ENCODE results near the gene SEC61G.

Gene SEC61G

DNA sequence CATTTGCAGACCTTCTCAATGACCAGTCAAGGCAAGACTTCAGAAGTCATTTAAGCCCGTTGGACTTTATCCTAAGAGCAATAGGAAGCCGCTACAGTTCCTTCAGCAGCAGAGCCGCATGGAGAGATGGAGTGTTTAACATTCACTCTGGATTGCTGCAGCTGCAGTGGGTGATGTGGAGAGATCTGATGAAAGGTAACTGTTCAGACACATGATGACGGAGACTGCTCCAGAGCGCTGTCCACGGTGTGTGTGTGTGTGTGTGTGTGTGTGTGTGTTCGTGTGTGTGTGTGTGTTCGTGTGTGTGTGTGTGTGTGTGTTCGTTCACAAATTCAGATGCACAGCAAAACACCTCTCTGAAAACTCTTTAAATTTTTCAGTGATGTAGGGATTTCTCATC is 37.0 kb downstream of the SEC61G start:
- H3K27me3 Mint-ChIP-seq = peaks cover 6% of the 10 kb centered on the region
- H3K27ac Mint-ChIP-seq = no peak overlapping the region
- H3K4me3 Mint-ChIP-seq = no peak overlapping the region
- H3K9me3 Mint-ChIP-seq = peaks cover 8% of the 10 kb centered on the region
- no peaks in the 10 kb centered on the region for H3K4me1 Mint-ChIP-seq
- H3K36me3 Mint-ChIP-seq = no peaks in the 10 kb centered on the region

DNA sequence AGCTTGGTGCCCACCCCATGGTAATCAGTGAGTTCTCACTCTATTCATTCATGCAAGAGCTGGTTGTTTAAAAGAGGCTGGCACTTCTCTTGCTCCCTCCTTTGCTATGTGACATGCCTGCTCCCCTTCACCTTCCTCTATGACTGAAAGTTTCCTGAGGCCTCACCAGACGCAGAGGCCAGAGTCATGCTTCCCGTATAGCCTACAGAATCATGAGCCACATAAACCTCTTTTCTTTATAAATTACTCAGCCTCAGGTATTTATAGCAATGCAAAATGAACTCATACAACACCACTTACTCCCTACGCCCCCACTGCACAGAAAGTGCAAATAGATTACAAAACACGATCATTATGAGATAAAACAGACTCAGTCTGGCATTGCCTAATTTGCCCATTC is 39.0 kb downstream of the SEC61G start:
- H3K4me3 Mint-ChIP-seq = no peak overlapping the region
- no peaks in the 10 kb centered on the region for H3K36me3 Mint-ChIP-seq
- no peak overlapping the region for H3K27ac Mint-ChIP-seq
- no peaks in the 10 kb centered on the region for H3K4me1 Mint-ChIP-seq
- H3K9me3 Mint-ChIP-seq = peaks cover 8% of the 10 kb centered on the region
- peaks cover 6% of the 10 kb centered on the region for H3K27me3 Mint-ChIP-seq

- H3K4me1 Mint-ChIP-seq = no peaks in the 10 kb centered on the region
- no peak overlapping the region for H3K4me3 Mint-ChIP-seq
- no peak overlapping the region for H3K27ac Mint-ChIP-seq
- no peaks in the 10 kb centered on the region for H3K36me3 Mint-ChIP-seq
- H3K9me3 Mint-ChIP-seq = peaks cover 8% of the 10 kb centered on the region
- peaks cover 6% of the 10 kb centered on the region for H3K27me3 Mint-ChIP-seq
Observed at GRCh38 chr7:54719425-54719824, 39.6 kb downstream of the SEC61G start.

DNA sequence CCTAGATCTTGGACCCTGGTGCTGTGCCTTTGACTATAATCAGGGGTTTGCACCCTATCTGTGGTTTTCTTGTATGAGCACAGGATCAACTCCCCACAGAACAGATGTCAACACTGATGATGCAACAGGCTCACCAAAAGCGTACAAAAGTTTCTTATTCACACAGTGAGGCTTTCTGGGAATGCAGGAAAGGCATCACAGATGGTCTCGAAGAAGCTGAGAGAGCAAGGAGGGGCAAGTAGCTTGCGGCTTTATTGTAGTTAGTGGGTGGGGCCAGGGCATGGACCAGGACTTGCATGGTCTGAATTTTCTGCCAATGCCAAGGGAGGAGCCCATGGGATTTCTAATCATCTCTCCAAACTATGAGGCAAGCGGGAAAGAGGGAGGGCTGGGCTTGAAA is 46.2 kb downstream of the SEC61G start:
- no peaks in the 10 kb centered on the region for H3K27me3 Mint-ChIP-seq
- H3K36me3 Mint-ChIP-seq = no peaks in the 10 kb centered on the region
- H3K27ac Mint-ChIP-seq = no peak overlapping the region
- H3K9me3 Mint-ChIP-seq = peaks cover 4% of the 10 kb centered on the region
- no peak overlapping the region for H3K4me3 Mint-ChIP-seq
- no peaks in the 10 kb centered on the region for H3K4me1 Mint-ChIP-seq

GRCh38 chr7:54711900-54712595 is 47.0 kb downstream of the SEC61G start:
- no peaks in the 10 kb centered on the region for H3K36me3 Mint-ChIP-seq
- no peaks in the 10 kb centered on the region for H3K27me3 Mint-ChIP-seq
- H3K4me1 Mint-ChIP-seq = no peaks in the 10 kb centered on the region
- H3K27ac Mint-ChIP-seq = no peak overlapping the region
- no peak overlapping the region for H3K4me3 Mint-ChIP-seq
- H3K9me3 Mint-ChIP-seq = peaks cover 8% of the 10 kb centered on the region

DNA sequence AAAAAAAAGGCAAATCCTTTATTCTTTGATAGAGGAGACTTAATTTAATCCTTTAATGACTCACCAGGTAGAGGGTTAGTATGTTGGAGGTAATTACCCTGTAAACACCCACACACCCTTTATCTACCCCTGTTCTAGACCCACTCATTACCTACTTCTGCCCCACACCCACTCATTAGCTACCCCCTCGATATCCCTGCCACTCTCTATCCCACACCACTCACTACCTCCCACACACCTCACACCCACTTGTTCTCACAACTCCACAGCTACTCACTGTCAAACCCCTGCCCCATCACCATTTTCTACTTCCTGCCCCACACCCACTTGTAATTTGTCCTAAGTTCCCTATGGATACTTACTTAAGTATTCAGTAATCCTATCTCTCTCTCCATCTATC is 49.7 kb downstream of the SEC61G start:
- Mint-ChIP-seq H3K4me1 (no peaks in the 10 kb centered on the region), H3K36me3 (no peaks in the 10 kb centered on the region), H3K9me3 (peaks cover 9% of the 10 kb centered on the region), H3K27me3 (no peaks in the 10 kb centered on the region), H3K4me3 (no peak overlapping the region), H3K27ac (no peak overlapping the region)

DNA sequence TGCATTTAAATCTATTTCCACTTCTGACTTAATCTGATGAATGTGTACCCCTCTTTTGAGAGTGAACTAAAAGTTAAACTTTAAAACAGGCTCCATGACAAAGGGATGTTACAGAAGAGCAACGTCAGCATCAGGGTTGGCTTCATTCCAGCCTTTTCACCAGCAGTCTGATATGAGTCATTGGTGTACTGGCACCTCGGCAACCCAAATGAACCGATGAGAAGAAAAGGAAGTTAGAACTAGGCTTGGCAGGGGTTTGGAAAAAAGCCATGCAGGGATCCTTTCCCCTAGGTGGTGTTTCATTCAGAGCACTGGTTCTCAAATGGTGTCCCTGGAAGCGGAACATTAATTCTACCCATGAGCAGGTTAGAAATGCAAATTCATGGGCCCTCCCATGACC is 53.6 kb downstream of the SEC61G start:
- no peak overlapping the region for H3K27ac Mint-ChIP-seq
- H3K4me1 Mint-ChIP-seq = no peaks in the 10 kb centered on the region
- no peaks in the 10 kb centered on the region for H3K36me3 Mint-ChIP-seq
- H3K27me3 Mint-ChIP-seq = no peaks in the 10 kb centered on the region
- H3K4me3 Mint-ChIP-seq = no peak overlapping the region
- peaks cover 5% of the 10 kb centered on the region for H3K9me3 Mint-ChIP-seq

GRCh38 chr7:54704851-54705250 is 54.2 kb downstream of the SEC61G start:
- Mint-ChIP-seq H3K36me3 (no peaks in the 10 kb centered on the region), H3K4me1 (no peaks in the 10 kb centered on the region), H3K27me3 (no peaks in the 10 kb centered on the region), H3K4me3 (no peak overlapping the region), H3K9me3 (peaks cover 5% of the 10 kb centered on the region), H3K27ac (no peak overlapping the region)

All from activated naive CD4-positive, alpha-beta T cell treated with anti-CD3 and anti-CD28 coated beads, Interleukin-2, amount 50 U/mL, for 24 hours (primary cell).